Skin of body (tissue), 2 donors: ENCODE results near the gene PPIP5K1. TPM values are rescaled to one million over a fixed set of nuclear protein-coding genes. Genes with fewer than 3 reads are reported as not detected.
A peak's percentile ranks its signal among the peaks of the same experiment; 100 is the strongest.
"Not testable (repeated sequence)": the region's sequence is repeated elsewhere in the genome, so short reads cannot be mapped to it uniquely, and the experiment has no call there.

ENCODE experiments used
- DNase-seq: peaks from one replicate; lab custom pipeline; 2025; lab: John Stamatoyannopoulos, UW
- total RNA-seq: library from RNA; depleted of rRNA; stranded (reverse); fragments of >200 nt; gene quantifications from one replicate; pipeline ENCODE4 v1.2.3, GENCODE V29; 2014

Gene PPIP5K1
- total RNA-seq: 29.7 TPM

DNA sequence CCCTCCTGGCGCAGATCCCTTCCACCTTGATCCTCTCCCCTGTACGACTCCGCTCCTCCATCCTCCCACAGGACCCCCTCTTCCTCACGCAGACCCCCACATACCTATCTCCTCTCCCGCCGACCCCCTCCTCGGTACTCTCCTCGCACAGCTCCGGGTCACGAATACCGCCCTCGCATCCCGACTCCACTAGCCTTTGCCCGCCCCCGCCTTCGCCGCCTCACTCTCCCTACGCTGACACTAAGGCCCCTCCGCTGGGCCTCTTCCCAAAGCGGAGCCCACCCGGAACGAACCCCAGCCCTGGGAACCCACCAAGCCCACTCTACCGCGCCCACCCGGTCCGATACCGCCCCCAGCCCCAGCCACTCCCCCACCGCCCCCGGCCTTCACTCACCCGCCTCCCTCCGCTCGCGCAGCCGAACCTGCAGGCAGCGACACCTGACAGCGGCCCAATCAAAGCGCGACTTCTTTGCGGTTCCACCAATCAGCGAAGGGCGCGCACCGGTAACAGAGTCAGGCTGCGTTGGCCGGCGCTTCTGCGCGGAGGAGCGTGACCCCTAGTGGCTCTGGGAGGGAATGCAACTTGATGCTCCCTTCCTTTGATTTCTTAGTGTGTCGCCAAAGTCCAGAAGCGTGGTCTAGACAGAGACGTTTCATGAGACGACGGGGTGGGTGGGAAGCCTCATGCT is at the start of gene PPIP5K1:
Gene PPIP5K1, minus strand, starts transcription at position 431 of the 689 bp plus-strand sequence. CDS start 5,704 bp downstream, outside the sequence.
- DNase-seq: not testable (repeated sequence)

DNA sequence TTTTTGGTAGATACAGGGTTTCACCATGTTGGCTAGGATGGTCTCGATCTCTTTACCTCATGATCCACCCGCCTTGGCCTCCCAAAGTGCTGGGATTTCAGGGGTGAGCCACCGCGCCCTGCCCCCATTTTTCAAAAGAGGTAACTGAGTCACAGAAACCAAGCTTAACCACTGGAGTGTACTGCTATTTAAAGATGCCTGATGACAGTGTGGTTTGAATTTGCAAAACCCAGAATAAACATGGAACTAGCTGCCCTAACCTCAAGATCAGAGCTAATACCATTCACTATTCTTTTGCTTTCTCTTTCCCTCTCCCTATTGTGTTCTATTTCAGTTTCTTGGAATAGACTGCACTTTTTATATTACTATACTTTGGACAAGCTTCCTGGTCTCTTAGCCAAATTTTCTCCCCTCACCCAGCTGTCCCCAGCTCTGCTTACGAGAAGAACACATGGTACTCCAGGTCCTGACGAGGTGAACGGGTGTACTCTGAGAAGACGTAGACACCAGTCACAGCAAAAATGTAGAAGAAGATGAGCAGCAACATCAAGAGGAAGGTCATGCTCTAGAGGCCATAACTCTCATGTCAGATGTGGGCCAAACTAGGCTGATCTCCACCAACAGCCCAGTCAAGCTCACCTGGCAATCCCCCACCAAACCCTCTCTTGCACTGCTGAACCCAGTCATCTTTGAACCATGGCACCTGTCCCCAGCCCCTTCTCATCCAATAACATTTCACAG is 48.6 kb upstream of the PPIP5K1 start:
- not testable (repeated sequence) for DNase-seq

DNA sequence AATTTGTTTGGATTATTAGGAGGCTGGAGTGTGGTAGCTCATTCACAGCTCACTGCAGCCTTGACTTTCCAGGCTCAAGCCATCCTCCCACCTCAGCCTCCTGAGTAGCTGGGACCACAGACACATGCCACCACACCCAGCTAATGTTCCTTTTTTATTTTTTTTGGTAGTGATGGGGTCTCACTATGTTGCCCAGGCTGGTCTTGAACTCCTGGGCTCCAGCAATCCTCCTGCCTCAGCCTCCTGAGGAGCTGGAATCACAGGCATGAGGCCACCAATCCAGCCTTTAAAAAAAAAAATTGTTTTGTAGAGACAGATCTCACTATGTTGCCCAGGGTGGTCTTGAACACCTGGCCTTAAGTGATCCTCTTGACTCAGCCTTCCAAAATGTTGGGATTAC is 36.9 kb upstream of the PPIP5K1 start:
- DNase-seq: not testable (repeated sequence)

DNA sequence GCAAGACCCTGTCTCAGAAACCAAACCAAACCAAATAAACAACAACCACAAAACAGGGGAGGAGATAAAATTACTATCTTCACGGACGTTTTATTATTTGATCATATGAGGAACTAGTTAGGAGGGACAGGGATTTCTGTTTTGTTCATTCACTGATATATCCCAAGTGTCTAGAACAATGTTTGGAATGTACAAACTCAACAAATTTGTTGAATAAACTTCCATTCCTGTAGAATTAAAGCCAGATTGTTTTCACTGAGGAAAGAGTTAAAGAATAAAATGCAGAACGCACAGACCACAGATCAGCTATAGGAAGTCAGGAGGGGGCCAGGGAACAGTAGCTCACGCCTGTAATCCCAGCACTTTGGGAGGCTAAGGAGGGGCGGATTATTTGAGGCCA is 35.1 kb upstream of the PPIP5K1 start:
- DNase-seq: no peak

DNA sequence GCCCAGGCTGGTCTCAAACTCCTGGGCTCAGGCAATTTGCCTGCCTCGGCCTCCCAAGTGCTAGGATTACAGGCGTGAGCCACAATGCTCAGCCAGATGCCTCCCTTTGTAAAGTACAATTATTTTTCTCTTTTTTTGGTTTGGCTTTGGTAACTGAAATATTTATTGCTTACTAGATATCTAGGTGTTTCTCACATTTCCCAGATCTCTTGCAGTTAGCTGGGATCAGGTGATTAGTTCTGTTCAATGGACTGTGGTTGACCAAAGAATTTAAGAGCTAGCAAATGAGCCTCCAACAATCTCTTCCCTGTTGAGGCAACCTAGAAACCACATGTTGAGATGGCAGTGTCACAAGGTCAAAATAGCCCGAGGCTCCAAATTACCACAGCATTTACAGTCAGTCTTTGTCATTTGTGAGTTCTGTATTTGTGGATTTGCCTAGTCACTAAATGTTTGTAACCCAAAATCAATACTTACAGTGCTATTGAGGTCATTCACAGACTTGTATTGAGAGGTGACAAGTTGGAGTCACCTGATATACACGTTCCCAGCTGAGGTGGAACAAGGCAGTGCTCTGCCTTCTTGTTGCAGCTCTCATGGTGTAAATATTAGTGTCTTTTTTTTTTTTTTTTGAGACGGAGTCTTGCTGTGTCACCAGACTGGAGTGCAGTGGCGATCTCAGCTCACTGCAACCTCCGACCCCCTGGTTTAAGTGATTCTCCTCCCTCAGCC is 32.2 kb upstream of the PPIP5K1 start:
- DNase-seq: not testable (repeated sequence)

DNA sequence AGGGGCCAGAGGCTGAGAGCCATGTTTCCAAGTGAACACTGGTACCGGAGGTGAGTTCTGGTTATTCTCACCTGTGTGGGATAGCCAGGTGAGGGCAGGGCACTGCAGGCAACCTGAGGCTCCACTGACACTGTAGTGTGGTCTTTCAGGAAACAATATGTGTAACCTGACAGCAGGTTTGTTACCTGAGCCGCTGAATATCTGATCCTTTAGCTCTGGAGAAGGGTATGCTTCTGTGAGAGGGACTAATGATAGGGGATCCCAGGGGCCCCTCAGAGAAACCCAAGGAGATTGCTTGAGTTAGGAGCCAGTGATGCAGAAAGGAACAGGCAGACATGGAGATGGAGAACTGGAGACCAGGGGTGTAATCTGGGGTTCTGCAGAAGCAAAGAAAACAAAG is 28.7 kb upstream of the PPIP5K1 start, which contains the start of gene STRC:
Gene STRC, minus strand, starts transcription at position 101 of the 400 bp plus-strand sequence. Its CDS starts 78 bp downstream, at position 23.
- DNase-seq: not testable (repeated sequence)

DNA sequence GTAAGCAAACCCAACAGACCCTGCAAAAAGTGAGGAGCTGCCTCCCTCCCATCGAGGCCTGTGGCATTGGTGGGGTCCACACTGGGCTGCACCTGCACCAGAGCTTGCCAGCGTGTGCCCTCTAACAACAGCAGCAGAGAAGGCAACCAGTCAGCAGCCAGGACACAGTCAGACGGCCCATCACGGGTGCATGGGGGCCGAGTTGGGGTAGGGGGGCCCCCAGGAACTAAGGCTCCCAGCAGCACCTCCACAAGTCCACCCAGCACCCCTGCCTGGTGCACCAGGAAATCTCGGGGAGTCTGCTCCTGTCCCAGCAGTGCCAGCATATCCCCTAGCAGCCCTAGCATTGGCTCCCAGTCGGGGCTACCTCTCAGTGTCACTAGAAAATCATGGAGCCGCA is 27.7 kb upstream of the PPIP5K1 start:
- not testable (repeated sequence) for DNase-seq

DNA sequence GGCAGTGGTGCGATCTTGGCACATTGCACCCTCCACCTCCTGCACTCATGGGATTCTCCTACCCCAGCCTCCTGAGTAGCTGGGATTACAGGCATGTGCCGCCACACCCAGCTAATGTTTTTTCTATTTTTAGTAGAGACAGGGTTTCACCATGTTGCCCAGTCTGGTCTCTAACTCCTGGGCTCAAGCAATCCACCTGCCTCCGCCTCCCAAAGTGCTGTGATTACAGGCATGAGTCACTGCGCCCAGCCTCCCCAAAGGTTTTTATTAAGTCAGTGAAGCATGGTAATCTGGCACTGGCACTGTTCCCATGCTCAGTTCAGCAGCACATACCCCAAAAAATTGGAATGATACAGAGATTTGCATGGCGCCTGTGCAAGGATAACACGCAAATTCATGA is 12.2 kb upstream of the PPIP5K1 start:
- DNase-seq: not testable (repeated sequence)

DNA sequence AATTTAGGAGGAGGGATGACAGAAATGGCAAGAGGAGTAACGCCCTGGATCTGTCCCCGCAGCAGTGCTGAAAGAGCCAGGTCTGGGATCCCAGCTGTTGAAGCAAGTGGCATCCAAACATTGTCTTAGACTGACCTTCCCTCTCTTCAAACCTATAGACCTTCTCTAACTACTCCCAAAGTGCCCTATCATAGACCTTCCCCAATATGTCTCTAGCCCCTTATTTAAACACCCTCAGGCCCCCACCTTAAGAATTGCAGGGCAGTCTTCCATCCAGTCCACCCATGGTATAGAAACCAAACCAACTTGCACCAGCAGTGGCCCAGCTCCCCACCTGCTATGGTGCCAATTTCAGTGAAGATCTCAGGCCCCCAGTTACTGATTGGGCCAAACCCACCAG is 10.2 kb upstream of the PPIP5K1 start:
- not testable (repeated sequence) for DNase-seq

DNA sequence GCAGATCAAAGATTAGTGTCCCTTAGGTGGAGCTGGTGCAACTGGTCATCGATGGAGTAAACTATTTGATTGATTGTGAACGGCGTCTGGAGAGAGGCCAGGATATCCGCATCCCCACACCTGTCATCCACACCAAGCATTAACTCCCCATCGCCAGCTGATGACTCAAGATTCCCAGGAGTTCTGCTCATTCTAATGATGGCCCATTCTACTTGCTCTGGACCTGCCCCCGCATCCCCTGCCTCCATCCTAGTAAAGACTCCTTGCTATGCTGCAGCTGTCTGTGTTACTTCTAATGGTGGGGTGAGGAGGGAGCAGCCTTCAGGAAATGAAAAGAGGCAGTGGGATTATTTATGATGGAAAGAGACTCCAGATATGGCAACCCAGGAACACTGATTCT is 9.1 kb upstream of the PPIP5K1 start:
- DNase-seq: not testable (repeated sequence)

DNA sequence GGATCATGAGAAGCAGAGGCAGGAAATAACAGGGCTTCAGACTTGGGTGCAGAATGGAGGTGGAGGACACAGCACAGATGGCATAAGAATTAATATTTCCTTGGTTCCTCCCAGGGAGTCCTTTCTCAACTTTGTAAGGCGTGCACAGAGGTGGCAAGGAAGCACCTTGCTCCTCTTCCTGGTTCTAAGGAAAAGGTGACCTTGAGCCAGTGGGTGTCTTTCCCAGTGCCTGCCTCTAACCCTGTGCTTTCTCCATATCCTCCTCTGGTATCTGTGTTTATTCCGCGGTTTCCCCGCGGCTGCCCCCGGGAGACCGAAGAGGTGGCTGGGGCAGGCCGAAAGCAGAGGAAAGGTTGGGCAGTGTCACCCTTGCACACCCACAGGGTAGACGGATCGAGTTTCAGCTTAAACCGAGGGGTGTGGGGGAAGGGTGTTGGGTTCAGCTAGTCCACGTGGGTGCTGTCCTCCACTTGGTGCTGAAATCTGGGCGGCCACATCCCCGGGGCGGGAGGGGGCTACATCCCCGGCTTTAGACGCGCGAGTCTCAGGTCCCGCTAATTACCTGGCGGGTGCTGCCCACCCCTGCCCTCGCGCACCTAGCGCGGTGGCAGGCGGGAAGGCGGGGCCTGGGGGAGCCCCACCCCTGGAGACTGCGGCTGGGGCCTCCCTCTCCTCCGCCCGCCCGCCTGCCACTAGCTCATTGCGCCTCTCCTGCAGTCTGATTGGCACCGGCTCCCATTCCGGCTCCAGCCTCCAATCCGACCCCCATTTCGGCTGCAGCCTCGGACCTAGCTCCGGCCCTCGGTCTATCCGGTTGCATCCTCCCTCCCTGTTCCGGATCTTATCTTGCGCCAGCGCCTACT is 3.6 kb upstream of the PPIP5K1 start, which contains the start of gene CKMT1B:
Gene CKMT1B, plus strand, starts transcription at position 700 of the 863 bp plus-strand sequence. CDS start 192 bp downstream, outside the sequence.
- not testable (repeated sequence) for DNase-seq

DNA sequence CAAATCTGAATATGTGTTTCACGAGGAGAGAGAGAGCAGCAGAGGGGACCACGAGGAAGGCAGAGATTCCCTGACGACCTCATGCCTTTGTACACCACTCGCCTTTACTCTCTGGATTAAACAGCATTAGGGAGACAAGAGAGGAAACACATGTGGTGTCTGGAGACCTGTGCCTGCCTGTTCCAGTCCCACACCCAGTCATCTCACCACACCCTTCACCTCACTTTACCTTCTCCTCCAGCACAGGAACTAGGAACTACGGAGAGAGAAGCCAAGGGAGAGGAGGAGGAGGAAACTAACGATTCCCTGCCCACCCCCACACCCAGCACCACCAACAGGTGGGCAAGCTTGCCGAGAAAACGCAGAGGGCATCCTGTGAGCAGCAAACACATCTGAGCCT is 2.8 kb upstream of the PPIP5K1 start:
- not testable (repeated sequence) for DNase-seq

DNA sequence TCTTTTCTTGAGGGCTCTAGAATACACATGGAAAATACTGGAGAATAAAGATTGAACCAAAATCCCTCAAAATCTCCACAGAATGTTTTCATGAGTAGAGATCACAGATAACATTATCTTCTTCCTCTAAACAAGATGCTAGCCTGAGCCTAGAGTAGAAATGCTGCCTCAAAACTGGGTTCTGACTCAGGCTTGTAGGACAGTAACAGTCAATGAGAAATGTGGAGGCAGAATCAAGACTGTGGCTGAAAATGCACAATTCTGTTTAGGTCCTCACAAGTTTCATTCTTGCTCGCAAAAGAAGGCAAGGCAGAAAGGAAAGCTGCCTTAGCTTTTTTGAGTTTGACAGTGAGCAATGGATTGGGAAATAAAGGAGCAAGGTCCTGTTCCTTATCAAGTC is 15.4 kb downstream of the PPIP5K1 start:
- DNase-seq: not testable (repeated sequence)

DNA sequence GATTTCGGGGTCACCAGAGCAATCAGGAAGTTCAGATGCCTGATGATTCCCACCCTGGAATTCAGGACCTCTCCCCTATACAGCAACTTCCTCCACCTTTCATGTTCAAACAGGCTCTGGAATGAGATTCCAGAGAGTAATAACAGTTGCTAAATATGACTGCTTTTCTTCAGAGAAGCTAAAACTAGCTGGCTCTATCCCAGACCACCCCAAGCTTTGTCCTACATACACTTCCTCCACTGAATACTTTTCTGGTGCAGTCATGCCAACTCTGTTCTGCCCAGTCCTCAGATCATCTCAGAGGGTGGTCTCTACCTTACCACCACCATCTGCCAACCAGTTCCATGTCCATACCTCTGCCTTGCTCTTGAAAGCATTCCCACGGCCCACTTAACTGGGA is 23.4 kb downstream of the PPIP5K1 start:
- not testable (repeated sequence) for DNase-seq

DNA sequence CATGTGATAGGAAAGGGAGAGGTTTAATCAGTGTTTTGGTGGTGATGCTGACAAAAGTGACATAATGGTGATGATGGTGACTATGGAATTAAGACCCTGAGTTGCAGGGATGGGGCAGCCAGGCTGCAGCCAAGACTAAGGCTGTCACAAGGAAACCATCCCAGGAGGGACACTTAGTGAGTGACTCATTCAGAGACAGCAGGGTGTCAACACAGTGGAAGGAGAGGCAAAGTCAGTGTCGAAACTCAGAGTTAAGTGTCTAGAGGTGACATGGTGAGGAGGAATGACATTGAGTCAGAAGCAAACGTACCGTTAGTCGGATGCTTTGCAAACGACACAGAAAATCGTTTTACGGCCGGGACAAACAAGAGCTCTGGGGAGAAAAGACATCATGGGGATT is 26.2 kb downstream of the PPIP5K1 start:
- DNase-seq: not testable (repeated sequence)

DNA sequence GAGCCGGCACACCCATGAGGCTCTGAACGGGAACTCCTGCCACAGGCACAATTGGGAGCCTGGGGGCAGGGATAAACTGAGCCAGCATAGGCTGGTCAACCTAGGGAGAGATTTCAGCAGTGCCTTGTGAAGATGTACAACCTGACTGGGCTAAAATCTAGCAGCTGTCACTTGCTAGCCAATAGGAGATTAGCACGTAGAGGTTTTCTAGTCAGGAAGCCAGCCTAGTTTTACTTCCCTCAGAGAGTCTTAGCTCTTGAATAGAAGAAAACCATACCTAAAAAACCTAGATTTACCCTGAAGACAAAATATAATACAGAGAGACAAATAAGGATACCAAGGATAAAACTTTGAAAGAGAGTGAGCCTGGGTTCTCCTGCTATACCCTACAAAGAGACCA is 27.3 kb downstream of the PPIP5K1 start:
- not testable (repeated sequence) for DNase-seq

DNA sequence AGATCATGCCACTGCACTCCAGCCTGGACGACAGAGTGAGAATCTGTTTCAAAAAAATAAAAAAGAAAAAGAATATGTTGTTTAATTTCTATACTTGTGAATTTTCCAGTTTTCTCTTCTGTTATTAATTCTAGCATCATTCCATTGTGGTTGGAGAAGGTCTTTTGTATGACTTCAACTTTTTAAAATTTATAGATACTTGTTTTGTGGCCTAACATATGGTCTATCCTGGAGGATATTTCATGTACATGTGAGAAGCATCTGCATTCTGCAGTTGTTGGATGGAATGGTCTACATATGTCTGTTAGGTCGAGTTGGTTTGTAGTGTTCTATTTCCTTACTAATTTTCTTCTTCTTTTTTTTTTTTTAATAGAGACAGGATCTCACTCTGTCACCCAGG is 37.0 kb downstream of the PPIP5K1 start:
- peak; percentile 95 for DNase-seq

DNA sequence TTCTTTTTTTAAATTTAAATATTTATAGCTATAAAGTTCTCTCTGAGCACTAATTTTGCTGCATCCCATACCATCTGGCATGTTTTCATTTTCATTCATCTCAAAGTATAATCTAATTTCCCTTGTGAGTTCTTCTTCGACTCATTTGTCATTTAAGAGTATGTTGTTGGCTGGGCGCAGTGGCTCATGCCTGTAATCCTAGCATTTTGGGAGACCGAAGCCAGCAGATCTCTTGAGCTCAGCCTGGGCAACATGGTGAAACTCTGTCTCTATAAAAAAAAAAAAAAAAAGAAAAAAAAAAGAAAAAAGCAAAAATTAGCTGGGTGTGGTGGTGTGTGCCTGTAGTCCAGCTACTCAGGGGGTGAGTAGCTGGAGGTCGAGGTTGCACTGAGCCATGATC is 37.8 kb downstream of the PPIP5K1 start:
- peak; percentile 20 for DNase-seq

DNA sequence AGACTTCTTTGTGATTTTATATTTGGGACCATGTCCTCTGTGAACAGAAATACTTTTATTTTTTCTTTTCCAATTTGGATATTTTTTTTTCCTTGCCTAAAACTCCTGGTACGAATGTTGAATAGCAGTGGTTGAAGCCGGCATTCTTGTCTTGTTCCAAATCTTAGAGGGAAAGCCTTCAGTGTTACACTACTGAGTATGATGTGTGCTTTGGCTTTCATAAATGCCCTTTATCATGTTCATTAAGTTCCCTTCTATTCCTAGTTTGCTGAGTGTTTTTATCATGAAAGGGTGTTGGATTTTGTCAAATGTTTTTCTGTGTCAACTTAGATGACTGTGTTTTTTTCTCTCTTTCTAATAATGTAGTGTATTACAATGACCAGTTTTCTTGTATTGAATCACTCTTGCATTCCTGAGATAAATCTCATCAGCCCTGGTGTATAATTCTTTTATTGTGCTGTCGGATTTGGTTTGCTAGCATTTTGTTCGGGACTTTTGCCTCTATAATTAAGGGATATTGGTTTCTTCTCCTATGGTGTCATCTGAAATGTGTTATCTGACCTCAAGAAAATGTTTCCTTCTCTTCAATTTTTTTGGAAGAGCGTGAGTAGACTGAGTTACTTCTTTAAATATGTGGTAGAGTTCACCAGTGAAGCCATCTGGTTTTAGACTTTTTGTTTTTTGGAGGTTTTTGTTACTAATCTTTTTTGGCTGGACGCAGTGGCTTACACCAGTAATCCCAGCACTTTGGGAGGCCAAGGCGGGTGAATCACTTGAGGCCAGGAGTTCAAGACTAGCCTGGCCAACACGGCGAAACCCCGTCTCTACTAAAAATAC is 39.3 kb downstream of the PPIP5K1 start:
- DNase-seq: peak; percentile 42

DNA sequence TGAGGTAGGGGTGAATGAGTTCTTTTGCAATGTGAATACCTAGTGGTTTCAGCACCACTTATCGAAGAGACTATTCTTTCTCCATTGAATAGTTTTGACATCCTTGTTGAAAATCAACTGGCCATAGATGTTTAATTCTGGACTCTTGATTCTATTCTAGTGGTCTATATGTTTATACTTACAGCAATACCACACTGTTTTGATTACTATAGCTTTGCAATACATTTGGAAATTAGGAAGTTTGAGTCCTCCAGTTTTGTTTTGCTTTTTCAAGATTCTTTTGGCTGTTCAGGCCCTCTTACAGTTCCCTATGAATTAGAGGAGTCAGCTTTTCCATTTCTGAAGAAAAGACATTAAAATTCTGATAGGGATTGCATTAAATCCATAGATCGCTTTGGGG is 42.5 kb downstream of the PPIP5K1 start:
- DNase-seq: no peak
